Suprapubic skin (tissue), 4 donors: Measurements from ENCODE around the gene GIPC1. TPM values are rescaled to one million over a fixed set of nuclear protein-coding genes. Genes with fewer than 3 reads are reported as not detected.
"Not testable (repeated sequence)": the region's sequence is repeated elsewhere in the genome, so short reads cannot be mapped to it uniquely, and the experiment has no call there.

Source experiments
- DNase-seq, 2 donors: peaks; one replicate each; pipeline ENCODE4 v3.0.0-alpha.2; 2019; ENCODE audit warnings: low spot score in 2 of 2
- H3K27ac ChIP-seq: fragments of 200-600 bp; sonication (generic); one replicate; pipeline ENCODE4 v1.5.1; 2019
- H3K27me3 ChIP-seq: fragments of 200-600 bp; sonication (generic); one replicate; pipeline ENCODE4 v1.5.1; 2019
- H3K36me3 ChIP-seq: fragments of 200-600 bp; sonication (generic); one replicate; pipeline ENCODE4 v1.5.1; 2019
- H3K4me1 ChIP-seq: fragments of 200-600 bp; sonication (generic); one replicate; pipeline ENCODE4 v1.5.1; 2019
- H3K4me3 ChIP-seq: fragments of 200-600 bp; sonication (generic); one replicate; pipeline ENCODE4 v1.5.1; 2019; ENCODE audit warnings: mild to moderate bottlenecking
- H3K9me3 ChIP-seq: fragments of 200-600 bp; sonication (generic); one replicate; pipeline ENCODE4 v1.5.1; 2019
- CTCF ChIP-seq, 2 donors: fragments of 200-600 bp in 1 of 2; fragments of 450-650 bp in 1 of 2; sonication (generic) in 1 of 2; IDR thresholded peaks; one replicate each; pipeline ENCODE4 v1.5.1; 2016 to 2019; ENCODE audit warnings: antibody characterized with exemption in 2 of 2, mild to moderate bottlenecking in 1 of 2, moderate library complexity in 1 of 2
- EP300 ChIP-seq: sonication (generic); formaldehyde crosslinking; IDR thresholded peaks from one replicate; pipeline ENCODE4 v1.6.1; 2017; ENCODE audit warnings: antibody characterized with exemption
- POLR2A ChIP-seq, 2 donors: fragments of 450-650 bp; IDR thresholded peaks; one replicate each; pipeline ENCODE4 v1.6.1; 2017; ENCODE audit warnings: antibody characterized with exemption in 2 of 2, mild to moderate bottlenecking in 2 of 2, moderate library complexity in 2 of 2
- POLR2AphosphoS5 ChIP-seq, 3 donors: sonication (generic); formaldehyde crosslinking; IDR thresholded peaks; one replicate each; pipeline ENCODE4 v1.6.1; 2017; ENCODE audit warnings: antibody characterized with exemption in 3 of 3
- WGBS: methylation state at CpG from one replicate; pipeline ENCODE4 v1.1.5; 2018; 5-methylcytosine and 5-hydroxymethylcytosine counted together
- total RNA-seq, 4 donors: library from RNA; depleted of rRNA; stranded (reverse); fragments of >200 nt; gene quantifications; one replicate each; pipeline ENCODE4 v1.1.0, GENCODE V29; 2016

Gene GIPC1
- total RNA-seq, 4 donors from 2014 or later, result 85.8 to 111 (median 105) TPM

- peak overlapping the region; percentile 59 for H3K27ac ChIP-seq
- H3K4me3 ChIP-seq, result no peak overlapping the region
- H3K27me3 ChIP-seq, result no peaks in the 10 kb centered on the region
- H3K36me3 ChIP-seq, result no peaks in the 10 kb centered on the region
- no peaks in the 10 kb centered on the region for H3K9me3 ChIP-seq
- WGBS, result 8% methylated on average over 7 of the region's 7 CpGs
- TF ChIP-seq CTCF (IDR thresholded peaks at IDR 0.05) (no peak), POLR2A (IDR thresholded peaks at IDR 0.05) (no peak), EP300 (no peak), POLR2AphosphoS5 (IDR thresholded peaks at IDR 0.05) (no peak)
- H3K4me1 ChIP-seq, result peaks cover 52% of the 10 kb centered on the region
- no peak for DNase-seq
These were observed 46.9 kb upstream of the GIPC1 start for GRCh38 chr19:14542711-14543328.

- not testable (repeated sequence) for DNase-seq, H3K27me3 ChIP-seq, H3K4me3 ChIP-seq, H3K36me3 ChIP-seq, H3K27ac ChIP-seq, H3K9me3 ChIP-seq
- peaks cover 51% of the 10 kb centered on the region for H3K4me1 ChIP-seq
- WGBS, result 91% methylated on average over 5 of the region's 5 CpGs
These were observed 46.1 kb upstream of the GIPC1 start for GRCh38 chr19:14541979-14542378.

- WGBS, result 72% methylated on average over 19 of the region's 19 CpGs
- no peaks in the 10 kb centered on the region for H3K9me3 ChIP-seq
- no peaks in the 10 kb centered on the region for H3K27me3 ChIP-seq
- no peak overlapping the region for H3K27ac ChIP-seq
- no peak for TF ChIP-seq EP300
- TF ChIP-seq CTCF (IDR thresholded peaks at IDR 0.05), result no peak
- no peak for TF ChIP-seq POLR2A (IDR thresholded peaks at IDR 0.05)
- no peak for TF ChIP-seq POLR2AphosphoS5 (IDR thresholded peaks at IDR 0.05)
- H3K4me3 ChIP-seq, result no peak overlapping the region
- no peaks in the 10 kb centered on the region for H3K36me3 ChIP-seq
- no peak for DNase-seq
- peaks cover 48% of the 10 kb centered on the region for H3K4me1 ChIP-seq
These were observed 45.0 kb upstream of the GIPC1 start for GRCh38 chr19:14540741-14541525.

GRCh38 chr19:14536926-14537692 is 41.2 kb upstream of the GIPC1 start:
- TF ChIP-seq POLR2AphosphoS5 (IDR thresholded peaks at IDR 0.05), result no peak
- TF ChIP-seq POLR2A (IDR thresholded peaks at IDR 0.05), result no peak
- no peak for TF ChIP-seq CTCF (IDR thresholded peaks at IDR 0.05)
- TF ChIP-seq EP300, result no peak
- 17% methylated on average over 23 of the region's 24 CpGs for WGBS
- no peaks in the 10 kb centered on the region for H3K36me3 ChIP-seq
- peak overlapping the region; percentile 23 for H3K4me3 ChIP-seq
- H3K27ac ChIP-seq, result peak overlapping the region; percentile 32
- H3K9me3 ChIP-seq, result no peaks in the 10 kb centered on the region
- H3K27me3 ChIP-seq, result no peaks in the 10 kb centered on the region
- DNase-seq, result peak in 1 of 2 donors; percentile 85
- H3K4me1 ChIP-seq, result peaks cover 28% of the 10 kb centered on the region

- Histone ChIP-seq H3K4me3 (no peak overlapping the region), H3K4me1 (peaks cover 57% of the 10 kb centered on the region), H3K9me3 (no peaks in the 10 kb centered on the region), H3K27me3 (no peaks in the 10 kb centered on the region), H3K36me3 (no peaks in the 10 kb centered on the region), H3K27ac (no peak overlapping the region)
- WGBS, result 74% methylated on average over 5 of the region's 5 CpGs
- TF ChIP-seq CTCF (IDR thresholded peaks at IDR 0.05) (no peak), EP300 (no peak), POLR2AphosphoS5 (IDR thresholded peaks at IDR 0.05) (no peak)
- DNase-seq, result no peak
These were observed 37.5 kb upstream of the GIPC1 start for GRCh38 chr19:14533450-14533849.
